ENCODE measurements around the gene ZFP57.
A peak's percentile ranks its signal among the peaks of the same experiment; 100 is the strongest.

- TF ChIP-seq POLR2A (IDR thresholded peaks at IDR 0.05): no peak
- TF ChIP-seq, protein P1, sequence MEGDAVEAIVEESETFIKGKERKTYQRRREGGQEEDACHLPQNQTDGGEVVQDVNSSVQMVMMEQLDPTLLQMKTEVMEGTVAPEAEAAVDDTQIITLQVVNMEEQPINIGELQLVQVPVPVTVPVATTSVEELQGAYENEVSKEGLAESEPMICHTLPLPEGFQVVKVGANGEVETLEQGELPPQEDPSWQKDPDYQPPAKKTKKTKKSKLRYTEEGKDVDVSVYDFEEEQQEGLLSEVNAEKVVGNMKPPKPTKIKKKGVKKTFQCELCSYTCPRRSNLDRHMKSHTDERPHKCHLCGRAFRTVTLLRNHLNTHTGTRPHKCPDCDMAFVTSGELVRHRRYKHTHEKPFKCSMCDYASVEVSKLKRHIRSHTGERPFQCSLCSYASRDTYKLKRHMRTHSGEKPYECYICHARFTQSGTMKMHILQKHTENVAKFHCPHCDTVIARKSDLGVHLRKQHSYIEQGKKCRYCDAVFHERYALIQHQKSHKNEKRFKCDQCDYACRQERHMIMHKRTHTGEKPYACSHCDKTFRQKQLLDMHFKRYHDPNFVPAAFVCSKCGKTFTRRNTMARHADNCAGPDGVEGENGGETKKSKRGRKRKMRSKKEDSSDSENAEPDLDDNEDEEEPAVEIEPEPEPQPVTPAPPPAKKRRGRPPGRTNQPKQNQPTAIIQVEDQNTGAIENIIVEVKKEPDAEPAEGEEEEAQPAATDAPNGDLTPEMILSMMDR (IDR thresholded peaks at IDR 0.05): peak in 2 of 4 experiments; percentile 33 to 39
- TF ChIP-seq POLR2AphosphoS5 (IDR thresholded peaks at IDR 0.05): no peak
Observed at GRCh38 chr6:29685718-29686326, 4.9 kb upstream of the ZFP57 start.

Measured in gastroesophageal sphincter (tissue), 3 donors.